OCI-LY7 (cell line): ENCODE measurements around the gene ARL17A.
"Not testable (repeated sequence)": the region's sequence is repeated elsewhere in the genome, so short reads cannot be mapped to it uniquely, and the experiment has no call there.

Experiments used
- CTCF ChIP-seq: fragments of 200-600 bp; sonication (generic); conservative IDR thresholded peaks from 2 replicates; pipeline ENCODE4 v1.5.1; 2014; ENCODE audit warnings: mild to moderate bottlenecking, antibody characterized with exemption, low read length, moderate library complexity, mixed read lengths
- EZH2phosphoT487 ChIP-seq: fragments of 200-600 bp; sonication (generic); IDR thresholded peaks from 2 replicates; pipeline ENCODE4 v1.6.1; 2018; ENCODE audit warnings: low read depth, borderline replicate concordance, mild to moderate bottlenecking, mixed run types, antibody characterized with exemption, low read length, moderate library complexity, mixed read lengths

- TF ChIP-seq EZH2phosphoT487, CTCF: not testable (repeated sequence)
Measured at GRCh38 chr17:46548607-46549006, 30.9 kb downstream of the ARL17A start.
